Stimulated activated CD8-positive, alpha-beta memory T cell treated with anti-CD3 and anti-CD28 coated beads, Interleukin-4, amount 100 ng/mL, for 24 hours (primary cell): ENCODE measurements around the gene FRMD4A.

Experiments used
- DNase-seq: peaks from one replicate; pipeline ENCODE4 v3.0.0-alpha.2; 2020; ENCODE audit warnings: low read depth

Gene FRMD4A

DNA sequence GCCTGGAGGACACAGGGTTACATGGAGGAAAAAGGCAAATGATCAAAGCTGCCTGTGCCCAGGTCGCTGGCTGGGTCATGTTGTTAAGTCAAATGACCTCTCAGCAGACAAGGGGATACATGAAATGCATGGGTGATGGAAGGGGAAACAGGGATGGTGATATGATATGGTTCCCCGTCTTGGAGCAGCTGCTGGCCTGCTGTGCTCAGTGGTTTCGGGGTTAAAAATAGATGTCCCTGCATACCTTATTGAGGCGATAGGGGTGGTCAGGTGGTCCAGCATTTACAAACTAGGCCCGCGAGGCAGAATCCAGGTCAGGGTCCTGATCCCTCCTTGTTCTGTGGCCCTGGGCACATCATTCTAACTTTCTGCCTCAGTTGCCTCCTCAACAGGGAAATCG, 586.8 kb downstream of the FRMD4A start:
- no peak for DNase-seq

DNA sequence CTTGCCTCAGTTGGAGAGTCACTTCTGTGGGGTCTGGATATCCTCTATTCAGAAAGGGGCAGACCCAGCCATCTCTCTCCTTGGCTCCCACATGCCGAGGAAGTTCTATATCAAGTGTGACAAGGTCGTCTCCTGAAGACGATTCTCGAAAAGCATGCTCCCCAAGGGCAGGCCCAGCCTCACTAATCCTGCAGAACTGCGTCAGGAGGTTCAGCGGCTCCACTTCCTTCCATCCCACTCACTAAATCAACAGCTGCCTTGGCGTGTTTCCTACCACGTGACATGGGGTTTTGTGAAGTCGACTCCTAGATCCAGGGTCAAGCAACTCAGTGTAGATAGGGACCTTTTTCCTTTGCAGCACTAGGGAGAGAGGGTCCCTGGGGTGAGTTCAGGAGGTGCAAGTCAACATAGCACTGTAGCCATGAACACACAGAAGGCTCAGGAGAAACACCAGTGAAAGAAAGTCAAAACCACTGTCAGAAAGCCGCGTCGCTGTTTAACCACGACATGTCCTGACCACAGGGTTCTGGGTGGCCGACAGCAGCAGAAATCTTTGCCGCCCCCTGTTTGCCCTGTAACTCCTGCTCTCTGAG, 587.5 kb downstream of the FRMD4A start:
- DNase-seq = no peak

DNA sequence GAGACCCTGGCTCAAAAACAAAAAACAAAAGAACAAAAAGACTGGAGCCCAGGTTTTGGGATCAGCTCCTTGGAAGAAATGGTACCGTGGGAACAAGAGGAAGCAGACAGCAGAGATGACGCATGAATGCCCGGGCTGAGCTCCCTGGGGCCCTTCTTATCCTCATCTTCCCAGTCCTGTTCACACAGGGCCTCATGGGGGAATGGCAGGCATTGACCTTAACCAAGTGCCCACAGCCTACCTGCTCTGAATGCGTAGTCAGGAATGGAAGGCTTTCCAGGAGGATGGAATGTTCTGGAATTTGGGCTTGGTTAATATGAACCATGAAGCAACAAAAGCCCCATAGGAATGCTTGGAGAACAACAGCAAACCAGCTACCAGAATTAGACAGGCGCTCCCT, 589.3 kb downstream of the FRMD4A start:
- DNase-seq = no peak

DNA sequence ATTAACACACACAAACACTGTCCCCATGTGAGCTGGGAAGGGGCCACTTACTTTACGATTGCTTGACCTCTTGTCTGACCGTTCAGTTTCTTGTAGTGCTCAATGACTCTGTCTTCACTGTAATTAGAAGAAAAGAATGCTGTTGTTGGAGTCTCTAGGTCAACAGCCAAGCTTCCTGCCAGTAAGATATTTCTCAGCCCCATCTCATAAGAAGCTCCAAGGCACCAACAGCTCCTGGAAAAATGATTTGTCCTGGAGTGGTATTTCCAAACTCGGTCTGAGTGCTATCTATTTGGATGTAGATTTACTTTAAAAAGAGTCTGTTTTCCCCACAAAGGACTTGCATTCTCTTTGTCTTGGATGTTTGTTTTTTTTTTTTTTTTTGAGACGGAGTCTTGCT, 590.3 kb downstream of the FRMD4A start:
- DNase-seq = no peak

DNA sequence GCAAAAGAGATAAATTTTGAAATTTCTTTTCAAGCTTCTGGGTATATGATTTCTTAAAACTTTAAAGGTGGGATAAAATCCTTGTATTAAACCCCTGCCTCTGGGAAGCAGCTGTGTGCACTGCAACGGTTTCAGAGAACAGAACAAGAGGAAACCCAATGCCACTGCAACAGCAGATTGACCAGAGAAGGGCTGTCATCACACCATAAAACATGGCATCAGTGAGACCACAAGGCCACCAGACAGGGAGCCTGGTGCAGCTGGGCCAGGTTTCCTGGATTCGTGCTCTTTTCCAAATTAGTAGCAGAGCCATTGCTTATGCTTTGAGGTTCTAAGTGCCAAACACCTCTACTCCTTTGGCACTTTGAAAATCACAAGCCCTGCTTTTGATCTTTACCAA, 591.5 kb downstream of the FRMD4A start:
- no peak for DNase-seq

DNA sequence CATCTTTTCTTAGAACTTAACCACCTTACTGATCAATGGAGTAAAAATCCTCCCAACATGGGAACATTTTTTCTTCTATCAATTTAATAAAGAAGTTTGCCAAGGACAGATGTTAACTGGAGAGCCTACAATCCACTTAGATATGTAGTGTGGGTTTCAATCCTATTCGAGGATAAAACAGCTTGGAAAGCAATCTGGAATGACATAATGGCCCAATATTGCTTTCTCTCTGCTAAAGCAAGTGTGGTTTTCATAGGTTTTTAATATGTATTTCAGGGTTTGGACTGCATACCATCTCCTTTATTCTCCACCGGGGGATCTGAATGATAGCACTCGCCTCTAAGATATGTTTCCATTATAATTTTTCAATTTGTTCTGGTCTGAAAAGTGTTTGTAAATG, 594.2 kb downstream of the FRMD4A start:
- DNase-seq = no peak

DNA sequence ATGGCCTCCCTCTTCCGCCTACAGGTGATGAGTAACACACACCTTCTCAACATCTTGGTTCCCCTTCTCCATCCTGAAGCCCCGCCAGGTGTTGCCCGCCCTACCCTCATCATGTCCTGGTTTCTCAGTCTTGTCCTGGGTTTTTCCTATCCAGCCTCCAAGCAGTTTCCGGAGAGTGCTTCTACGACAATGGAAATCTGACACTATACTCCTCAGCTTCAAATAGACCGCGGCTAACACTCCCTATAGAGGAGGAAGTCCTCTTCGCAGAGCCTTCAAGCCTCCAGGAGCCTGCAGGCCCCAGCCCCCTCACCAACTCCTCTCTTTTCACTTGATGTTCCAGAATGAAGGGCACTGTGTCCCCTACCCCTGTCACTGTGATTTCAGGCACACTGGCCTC, 596.6 kb downstream of the FRMD4A start:
- DNase-seq = no peak

DNA sequence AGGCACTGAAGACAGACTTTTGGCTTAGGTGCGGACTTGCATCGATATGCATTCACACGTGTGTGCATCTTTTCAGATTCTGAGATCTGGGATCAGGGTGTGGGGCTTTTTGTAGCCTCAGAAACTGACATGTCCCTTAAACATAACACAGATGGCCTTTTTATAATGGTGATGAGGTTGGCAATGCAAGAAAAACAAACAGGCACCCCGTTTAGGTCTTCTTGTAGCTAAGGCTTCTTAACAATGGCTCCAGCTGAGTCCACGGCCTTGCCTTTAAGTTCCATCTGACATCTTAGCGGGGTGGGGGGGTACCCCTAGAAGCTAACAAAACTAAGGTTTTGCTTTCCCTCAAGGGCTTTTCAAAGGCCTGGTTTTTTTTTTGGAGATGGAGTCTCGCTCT, 597.7 kb downstream of the FRMD4A start:
- no peak for DNase-seq

DNA sequence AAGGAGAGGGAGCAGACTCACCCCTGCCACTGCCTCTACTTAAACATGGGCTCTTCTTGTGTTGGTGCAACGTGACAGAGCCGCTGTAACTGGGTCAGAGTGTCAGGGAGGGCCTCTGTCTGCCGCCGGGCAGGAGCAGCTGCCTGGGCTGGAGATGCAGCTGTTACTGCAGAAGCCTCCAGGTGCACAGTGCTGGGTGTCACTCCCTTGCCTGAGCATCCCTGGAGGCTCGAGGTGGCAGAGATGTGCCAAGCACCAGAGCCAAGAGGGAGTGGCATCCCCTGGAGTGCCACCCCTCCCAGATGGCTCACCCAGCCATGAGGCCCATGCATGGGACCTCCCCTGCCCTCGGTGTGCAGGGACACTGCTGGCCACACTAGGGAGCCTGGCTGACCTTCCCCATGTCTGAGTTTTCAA, 598.3 kb downstream of the FRMD4A start:
- no peak for DNase-seq

DNA sequence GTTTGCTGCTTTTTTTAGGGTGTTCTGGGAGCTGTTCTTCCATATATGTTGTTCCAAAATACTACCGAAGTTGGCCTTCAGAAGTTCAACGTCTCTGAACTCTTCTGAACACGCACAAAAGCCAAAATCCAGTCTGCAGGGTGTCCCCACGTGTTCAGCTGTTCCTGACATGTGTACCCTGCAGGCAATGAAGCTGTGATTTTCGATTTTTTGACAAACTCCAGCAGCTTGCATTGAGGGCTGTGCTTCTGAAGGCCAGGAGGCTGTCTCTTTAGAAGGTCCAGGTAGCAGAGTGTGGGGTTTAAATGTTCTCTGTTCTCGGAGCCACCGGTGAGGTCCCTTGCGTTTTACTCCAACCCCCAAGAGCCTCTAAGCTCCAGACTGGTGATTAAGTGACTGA, 598.9 kb downstream of the FRMD4A start:
- no peak for DNase-seq

DNA sequence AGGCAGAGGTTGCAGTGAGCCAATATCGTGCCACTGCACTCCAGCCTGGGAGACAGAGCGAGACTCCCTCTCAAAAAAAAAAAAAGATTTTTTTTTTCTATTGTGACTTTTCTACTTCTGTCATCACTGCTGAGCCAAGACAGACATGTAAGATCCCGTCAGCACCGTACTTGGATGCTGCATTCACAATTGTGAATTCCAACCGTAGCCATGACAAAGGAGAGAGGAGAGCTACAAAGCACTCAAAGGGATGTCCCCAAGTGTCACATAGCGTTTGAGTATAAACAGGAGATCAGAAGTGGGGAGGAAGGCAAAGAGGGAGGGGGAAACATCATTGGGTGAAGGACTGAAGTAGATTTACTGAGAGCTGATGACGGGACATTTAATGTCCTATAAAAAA, 599.8 kb downstream of the FRMD4A start:
- DNase-seq = no peak

DNA sequence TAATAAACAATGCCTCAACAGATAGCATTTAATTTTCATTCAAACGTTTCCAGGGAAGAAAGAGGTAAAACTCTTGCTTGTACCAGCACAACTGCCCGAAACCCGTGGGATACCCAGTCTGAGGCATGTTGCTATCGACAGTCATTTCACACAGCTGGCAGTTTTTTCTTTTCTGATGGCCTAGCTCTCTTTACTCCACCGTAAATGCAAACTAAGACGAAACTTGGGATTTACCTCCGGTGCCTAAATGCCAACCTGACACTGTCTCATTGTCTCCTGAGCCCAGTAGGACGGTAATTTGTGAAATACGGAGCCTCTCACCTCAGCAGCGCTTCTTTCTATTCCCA, 600.4 kb downstream of the FRMD4A start:
- DNase-seq = no peak

DNA sequence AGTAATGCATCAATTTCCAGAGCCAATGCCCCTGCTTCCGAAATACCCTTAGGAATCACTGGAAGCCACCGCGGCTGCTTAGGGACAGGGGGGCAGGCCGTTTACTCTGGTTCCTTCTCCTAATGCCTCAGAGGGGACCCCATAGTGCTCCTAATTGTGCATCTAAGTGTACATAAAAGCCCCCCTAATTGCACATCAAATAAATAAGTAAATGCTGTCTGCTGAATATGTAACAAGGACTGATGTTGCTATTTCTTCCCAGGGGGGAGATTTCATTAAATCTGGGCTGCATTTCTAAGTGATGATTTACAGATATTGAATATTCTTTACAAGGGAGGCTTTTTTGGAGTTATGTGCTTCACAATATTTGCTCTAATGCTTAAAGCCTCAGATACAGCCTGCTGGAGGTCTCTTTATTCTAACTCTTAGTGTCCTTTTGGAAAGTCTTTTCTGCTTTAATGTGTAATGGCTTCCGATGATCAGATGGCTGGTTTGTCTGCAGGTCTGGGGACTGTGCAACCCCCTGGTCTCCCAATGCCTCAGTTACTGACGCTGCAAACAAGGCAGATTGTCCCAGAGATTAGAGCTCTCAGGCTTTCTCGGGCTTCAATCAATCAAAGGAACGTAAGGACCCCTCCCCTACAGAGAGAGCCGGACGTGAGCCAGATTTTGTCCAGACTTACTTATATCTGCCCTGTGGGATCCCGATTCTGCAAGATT, 601.0 kb downstream of the FRMD4A start:
- no peak for DNase-seq

DNA sequence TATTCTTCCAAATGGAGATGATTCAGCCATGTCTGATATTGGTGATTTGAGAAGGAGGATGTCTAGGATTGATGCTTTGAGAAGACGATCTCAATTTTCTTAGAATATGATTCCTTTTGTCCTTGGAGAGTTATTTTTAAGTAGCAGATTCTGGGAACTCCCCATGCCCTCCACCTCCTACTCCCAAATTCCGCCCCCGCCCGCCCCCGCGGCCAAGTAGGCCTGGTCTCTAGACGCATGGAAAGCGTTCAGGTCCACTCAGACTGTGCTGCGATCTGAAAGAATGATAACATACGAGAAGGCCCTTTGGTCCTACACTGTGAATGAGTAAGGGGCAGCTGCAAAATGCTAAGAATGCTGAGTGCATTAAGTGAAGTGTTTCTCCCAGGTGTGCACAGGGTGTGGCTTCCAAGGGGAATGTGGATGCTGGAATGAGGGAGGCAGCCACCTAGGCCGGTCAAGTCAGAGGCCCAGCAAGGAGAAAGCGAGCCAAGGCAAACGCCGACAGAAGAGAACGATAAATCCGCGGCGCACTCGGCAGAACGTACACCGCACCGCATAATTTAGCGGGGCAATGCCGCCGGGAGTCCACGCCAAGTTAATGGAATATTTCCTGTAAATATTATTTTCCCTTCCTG, 601.7 kb downstream of the FRMD4A start:
- DNase-seq = no peak

DNA sequence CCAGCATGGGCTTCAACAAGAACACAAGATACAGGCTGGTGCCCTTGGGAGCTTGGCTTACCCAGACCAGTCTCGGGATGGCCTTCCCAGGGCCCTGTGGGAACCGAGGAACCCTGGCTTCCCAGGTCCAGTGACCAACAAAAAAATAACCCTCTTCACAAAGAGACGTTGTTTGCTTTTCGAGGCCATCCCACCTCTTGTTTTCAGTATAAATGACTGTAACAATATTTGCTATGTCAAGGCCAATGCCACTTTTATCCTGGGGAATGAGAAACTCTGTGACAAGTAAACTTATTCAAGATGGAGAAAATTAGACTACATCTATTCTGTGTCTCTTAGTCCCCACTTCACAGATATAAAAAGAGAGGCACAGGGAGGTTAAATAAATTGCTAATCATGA, 605.1 kb downstream of the FRMD4A start:
- no peak for DNase-seq

DNA sequence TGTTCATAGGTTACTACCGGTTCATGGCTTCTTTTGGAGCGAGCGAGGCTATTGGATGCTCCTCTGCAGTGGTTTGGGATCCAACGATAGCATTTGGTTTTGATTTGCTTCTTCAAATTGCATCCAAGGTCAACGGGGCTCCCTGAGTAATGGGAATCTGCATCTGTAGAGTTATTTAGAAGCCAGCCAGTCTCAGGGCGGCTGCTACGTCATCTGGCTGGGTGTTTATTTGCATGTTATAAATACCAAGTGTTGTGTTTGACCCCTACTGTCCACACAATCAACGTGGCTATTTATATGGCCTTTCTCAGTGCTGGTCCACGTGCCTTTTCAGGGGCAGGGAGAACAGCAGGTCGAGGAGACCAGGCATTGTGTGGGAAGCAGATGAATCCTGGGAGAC, 606.2 kb downstream of the FRMD4A start:
- DNase-seq = no peak

DNA sequence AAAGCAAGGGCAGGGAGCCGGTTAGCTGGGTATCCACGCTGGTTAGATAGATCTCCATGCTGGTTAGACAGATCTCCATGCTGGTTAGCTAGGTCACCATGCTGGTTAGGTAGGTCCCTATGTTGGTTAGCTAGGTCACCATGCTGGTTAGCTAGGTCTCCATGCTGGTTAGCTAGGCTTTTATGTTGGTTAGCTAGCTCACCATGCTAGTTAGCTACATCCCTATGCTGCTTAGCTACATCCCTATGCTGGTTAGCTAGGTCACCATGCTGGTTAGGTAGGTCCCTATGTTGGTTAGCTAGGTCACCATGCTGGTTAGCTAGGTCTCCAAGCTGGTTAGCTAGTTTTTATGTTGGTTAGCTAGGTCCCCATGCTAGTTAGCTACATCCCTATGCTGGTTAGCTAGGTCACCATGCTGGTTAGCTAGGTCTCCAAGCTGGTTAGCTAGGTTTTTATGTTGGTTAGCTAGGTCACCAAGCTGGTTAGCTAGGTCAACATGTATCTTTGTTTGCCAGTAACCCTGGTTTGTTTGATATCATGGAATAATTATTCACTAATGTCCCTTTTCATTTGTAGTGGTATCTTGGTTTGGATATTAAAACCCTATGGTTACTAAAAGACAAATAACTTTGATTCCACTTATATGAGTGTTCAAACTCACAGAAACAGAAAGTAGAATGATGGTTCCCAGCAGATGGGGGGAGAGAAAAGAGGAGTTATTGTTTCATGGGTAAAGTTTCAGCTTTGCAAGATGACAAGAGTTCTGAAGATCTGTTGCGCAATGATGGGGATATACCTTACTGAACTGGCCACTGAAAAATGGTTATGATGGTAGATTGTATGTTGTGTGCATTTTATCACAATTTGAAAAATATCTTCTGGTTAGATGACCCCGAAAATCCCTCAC, 607.7 kb downstream of the FRMD4A start:
- no peak for DNase-seq

DNA sequence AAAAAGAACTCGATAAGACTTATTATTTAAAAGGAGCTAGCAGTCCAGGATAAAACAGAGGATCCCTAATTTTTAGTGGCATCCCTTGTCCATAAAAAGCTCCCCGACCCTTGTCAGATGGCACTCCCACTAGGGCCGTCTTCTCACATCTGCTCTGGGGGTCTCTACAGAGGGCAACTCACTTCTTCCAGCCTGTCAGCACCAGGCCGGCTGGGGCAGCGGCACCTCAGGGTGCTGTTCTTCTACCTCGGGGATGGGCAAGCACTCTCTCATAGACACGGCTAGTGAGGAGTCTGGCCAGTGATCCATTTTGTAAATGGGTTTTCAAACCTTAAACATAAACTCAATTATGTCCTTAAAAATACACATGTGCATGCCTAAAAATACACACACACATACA, 609.2 kb downstream of the FRMD4A start:
- DNase-seq = no peak

DNA sequence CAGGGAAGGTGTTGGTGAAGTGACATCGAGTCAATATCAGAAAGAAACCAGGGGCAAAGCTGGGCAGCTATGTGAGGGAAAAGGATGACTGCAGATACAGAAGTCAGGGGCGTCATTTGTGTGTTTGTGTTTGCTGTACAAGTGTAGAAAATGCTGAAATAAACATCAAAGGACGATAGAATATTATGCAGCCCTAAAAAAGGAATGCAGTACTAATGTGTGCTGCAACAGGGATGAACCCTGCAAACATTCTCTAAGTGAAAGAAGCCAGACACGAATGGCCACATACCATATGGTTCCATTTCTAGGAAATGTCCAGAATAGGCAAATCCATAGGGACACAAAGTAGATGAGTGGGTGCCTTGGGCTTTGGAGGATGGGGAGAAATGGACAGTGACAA, 610.0 kb downstream of the FRMD4A start:
- DNase-seq = no peak

DNA sequence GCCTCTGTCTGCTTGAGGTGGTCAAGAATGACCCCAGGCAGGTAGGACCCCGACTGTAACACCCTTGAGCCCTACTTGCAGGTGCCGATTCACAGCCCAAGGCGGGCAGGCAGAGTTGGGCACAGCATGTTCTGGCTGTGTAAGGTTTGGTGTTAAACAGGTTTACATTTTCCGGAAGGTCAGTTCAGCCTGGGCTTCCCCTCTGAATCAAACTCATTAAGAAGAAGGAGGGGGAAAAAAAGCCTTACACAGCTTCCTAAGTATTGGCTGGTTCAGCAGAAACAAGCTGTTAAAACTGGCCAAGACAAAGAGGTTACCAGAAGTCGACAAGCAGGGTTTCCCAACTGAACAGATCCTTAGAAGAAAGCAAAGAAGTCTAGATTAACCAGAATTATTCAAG, 611.3 kb downstream of the FRMD4A start:
- no peak for DNase-seq

DNA sequence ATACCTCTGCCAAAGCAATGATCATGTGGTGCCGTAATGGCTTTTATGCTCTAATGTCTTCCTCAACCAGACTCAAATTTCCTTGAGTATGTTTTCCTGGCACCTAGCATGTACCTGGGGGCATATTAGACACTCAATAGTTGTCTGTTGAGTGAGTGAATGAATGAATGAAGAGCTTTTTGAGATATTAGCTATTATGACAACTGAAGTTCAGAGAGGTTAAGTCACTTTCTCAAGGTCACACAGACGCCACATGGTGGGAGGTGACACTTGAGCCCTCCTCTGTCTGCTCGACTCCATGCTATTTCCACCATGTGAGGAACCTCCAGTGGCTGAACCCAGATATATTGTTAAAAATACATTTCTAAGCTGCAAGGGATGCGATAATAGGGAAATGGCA, 611.9 kb downstream of the FRMD4A start:
- DNase-seq = no peak

DNA sequence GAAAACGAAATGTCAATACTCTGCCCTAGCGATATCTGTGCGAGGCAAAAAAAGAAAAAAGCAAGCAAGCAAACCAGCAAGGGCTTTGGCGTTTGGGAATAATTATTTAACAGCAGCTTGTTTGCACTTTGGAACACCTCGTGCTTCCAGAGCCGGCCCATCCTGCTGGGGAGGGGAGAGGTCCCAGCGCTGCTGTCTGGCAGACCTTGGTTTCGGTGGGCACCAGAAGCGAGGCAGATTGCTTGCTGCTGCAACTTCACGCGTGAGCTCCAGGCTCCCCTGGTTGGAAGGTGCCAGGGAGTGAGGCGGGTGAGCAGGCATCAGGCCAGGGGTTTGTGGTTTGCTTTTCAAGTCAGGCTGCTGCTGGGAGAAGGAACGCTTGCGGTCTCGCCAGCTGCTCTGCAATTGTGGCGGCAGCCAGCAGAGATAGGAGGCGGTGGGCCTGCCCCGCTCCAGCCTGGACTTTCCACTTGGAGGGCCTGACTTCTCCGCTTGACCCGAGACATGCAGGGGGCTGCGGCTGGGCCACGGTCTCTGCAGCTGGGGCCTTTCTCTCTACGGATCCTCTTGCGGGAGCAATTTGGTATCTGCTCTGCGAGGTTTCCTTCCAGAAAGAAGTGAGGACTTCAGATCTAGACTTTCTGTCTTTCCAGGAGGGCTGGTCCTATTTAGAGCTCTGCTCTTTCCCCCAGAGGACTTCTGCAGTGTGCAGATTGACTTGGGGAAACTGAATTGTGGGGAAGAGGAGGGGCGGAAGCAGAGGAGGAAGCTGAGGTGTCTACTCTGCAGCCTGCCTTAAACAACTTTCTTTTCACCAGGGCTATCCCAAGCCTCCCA, 612.6 kb downstream of the FRMD4A start:
- peak; percentile 3 for DNase-seq
